HG03060 (cell line): ENCODE data around the gene TRIM9.
"Not testable (repeated sequence)": the region's sequence is repeated elsewhere in the genome, so short reads cannot be mapped to it uniquely, and the experiment has no call there.

Experiments used
- ATAC-seq: cut with Tn5 transposase; IDR thresholded peaks from one replicate; pipeline ENCODE4 v1.9.1; 2021; ENCODE audit warnings: low read depth, moderate number of reproducible peaks; ENCODE audit not compliant: unreplicated experiment

Gene TRIM9

GRCh38 chr14:50970886-50971781 is 123.8 kb downstream of the TRIM9 start:
- ATAC-seq = no peak

- ATAC-seq = no peak
These were observed 127.1 kb downstream of the TRIM9 start for GRCh38 chr14:50967790-50968189.

GRCh38 chr14:50967103-50967502 is 127.8 kb downstream of the TRIM9 start:
- ATAC-seq = no peak

- no peak for ATAC-seq
These were observed 130.1 kb downstream of the TRIM9 start for GRCh38 chr14:50964683-50965390.

- no peak for ATAC-seq
These were observed 131.0 kb downstream of the TRIM9 start for GRCh38 chr14:50963919-50964318.

GRCh38 chr14:50961605-50962221 is 133.2 kb downstream of the TRIM9 start:
- ATAC-seq = no peak

GRCh38 chr14:50957296-50957695 is 137.6 kb downstream of the TRIM9 start:
- no peak for ATAC-seq

GRCh38 chr14:50956421-50956820 is 138.5 kb downstream of the TRIM9 start:
- not testable (repeated sequence) for ATAC-seq

GRCh38 chr14:50955373-50956043 is 139.4 kb downstream of the TRIM9 start:
- ATAC-seq = no peak

GRCh38 chr14:50954811-50955372 is 140.0 kb downstream of the TRIM9 start:
- no peak for ATAC-seq

GRCh38 chr14:50953502-50953901 is 141.4 kb downstream of the TRIM9 start:
- ATAC-seq = no peak

GRCh38 chr14:50951032-50951431 is 143.9 kb downstream of the TRIM9 start:
- no peak for ATAC-seq

GRCh38 chr14:50948205-50948604 is 146.7 kb downstream of the TRIM9 start:
- ATAC-seq = no peak

- no peak for ATAC-seq
These were observed 147.5 kb downstream of the TRIM9 start for GRCh38 chr14:50947446-50947845.

GRCh38 chr14:50946234-50946935 is 148.5 kb downstream of the TRIM9 start:
- no peak for ATAC-seq

- no peak for ATAC-seq
These were observed 150.1 kb downstream of the TRIM9 start for GRCh38 chr14:50944647-50945413.

- ATAC-seq = no peak
These were observed 150.8 kb downstream of the TRIM9 start, which contains the start of gene PYGL for GRCh38 chr14:50943943-50944646. TSS of gene PYGL (minus strand) at chr14:50944483. CDS start at chr14:50944403, 80 bp downstream.

GRCh38 chr14:50943261-50943942 is 151.5 kb downstream of the TRIM9 start:
- ATAC-seq = no peak
